Thyroid gland (tissue), 4 donors: ENCODE results near the gene RRAGD.

Source experiments
- POLR2A ChIP-seq, 2 donors: fragments of 450-650 bp; IDR thresholded peaks; one replicate each; pipeline ENCODE4 v1.6.1; 2017; ENCODE audit warnings: antibody characterized with exemption in 2 of 2, mild to moderate bottlenecking in 2 of 2, moderate library complexity in 1 of 2
- TF ChIP-seq, protein P1 (sequence below), 6 experiments: fragments of 200-600 bp in 3 of 6; fragments of 450-650 bp in 3 of 6; sonication (generic) in 3 of 6; IDR thresholded peaks; one replicate each; pipeline ENCODE4 v1.5.1; 2016 to 2019; ENCODE audit warnings: antibody characterized with exemption in 6 of 6, mild to moderate bottlenecking in 2 of 6, inconsistent platforms in 1 of 6, moderate library complexity in 1 of 6

DNA sequence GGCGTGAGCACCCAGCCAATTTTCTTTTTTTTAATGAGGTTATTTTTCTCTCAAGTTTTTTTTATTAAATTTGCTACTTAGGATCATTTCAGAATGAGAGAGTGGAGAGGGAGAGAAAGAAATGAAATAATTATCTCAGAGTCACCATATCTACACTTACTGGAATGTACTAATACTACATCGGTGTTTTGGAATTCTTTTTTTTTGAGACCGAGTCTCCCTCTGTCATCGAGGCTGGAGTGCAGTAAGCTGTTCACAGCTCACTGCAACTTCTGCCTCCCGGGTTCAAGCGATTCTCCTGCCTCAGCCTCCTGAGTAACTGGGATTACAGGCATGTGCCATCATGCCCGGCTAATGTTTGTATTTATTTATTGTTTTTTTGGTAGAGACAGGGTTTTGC lies 48.6 kb upstream of the RRAGD start:
- TF ChIP-seq, protein P1, sequence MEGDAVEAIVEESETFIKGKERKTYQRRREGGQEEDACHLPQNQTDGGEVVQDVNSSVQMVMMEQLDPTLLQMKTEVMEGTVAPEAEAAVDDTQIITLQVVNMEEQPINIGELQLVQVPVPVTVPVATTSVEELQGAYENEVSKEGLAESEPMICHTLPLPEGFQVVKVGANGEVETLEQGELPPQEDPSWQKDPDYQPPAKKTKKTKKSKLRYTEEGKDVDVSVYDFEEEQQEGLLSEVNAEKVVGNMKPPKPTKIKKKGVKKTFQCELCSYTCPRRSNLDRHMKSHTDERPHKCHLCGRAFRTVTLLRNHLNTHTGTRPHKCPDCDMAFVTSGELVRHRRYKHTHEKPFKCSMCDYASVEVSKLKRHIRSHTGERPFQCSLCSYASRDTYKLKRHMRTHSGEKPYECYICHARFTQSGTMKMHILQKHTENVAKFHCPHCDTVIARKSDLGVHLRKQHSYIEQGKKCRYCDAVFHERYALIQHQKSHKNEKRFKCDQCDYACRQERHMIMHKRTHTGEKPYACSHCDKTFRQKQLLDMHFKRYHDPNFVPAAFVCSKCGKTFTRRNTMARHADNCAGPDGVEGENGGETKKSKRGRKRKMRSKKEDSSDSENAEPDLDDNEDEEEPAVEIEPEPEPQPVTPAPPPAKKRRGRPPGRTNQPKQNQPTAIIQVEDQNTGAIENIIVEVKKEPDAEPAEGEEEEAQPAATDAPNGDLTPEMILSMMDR (IDR thresholded peaks at IDR 0.05), result no peak
- no peak for TF ChIP-seq POLR2A (IDR thresholded peaks at IDR 0.05)
